GM23248 (cell line): Measurements from ENCODE around the gene CISH. TPM values are rescaled to one million over a fixed set of nuclear protein-coding genes. Genes with fewer than 3 reads are reported as not detected.

ENCODE experiments used
- DNase-seq: peaks from one replicate; pipeline ENCODE4 v3.0.0-alpha.2; 2015
- H2AFZ ChIP-seq: fragments of 200-600 bp; sonication (generic); 2 replicates; pipeline ENCODE4 v1.6.1; 2016; ENCODE audit warnings: antibody characterized with exemption
- H3F3A ChIP-seq: fragments of 200-600 bp; sonication (generic); 2 replicates; pipeline ENCODE4 v1.6.1; 2016; ENCODE audit warnings: mild to moderate bottlenecking, antibody characterized with exemption, mixed run types; ENCODE audit not compliant: insufficient read depth
- H3K27ac ChIP-seq: fragments of 200-600 bp; sonication (generic); 2 replicates; pipeline ENCODE4 v1.5.1; 2016; ENCODE audit warnings: mild to moderate bottlenecking
- H3K27me3 ChIP-seq: fragments of 200-600 bp; sonication (generic); replicated peaks from 2 replicates; pipeline ENCODE4 v1.6.1; 2016; ENCODE audit warnings: mild to moderate bottlenecking; ENCODE audit not compliant: insufficient read depth
- H3K36me3 ChIP-seq: fragments of 200-600 bp; sonication (generic); 2 replicates; pipeline ENCODE4 v1.6.1; 2016; ENCODE audit warnings: low read depth, mild to moderate bottlenecking
- H3K4me1 ChIP-seq: fragments of 200-600 bp; sonication (generic); 2 replicates; pipeline ENCODE4 v1.6.1; 2016; ENCODE audit warnings: mild to moderate bottlenecking; ENCODE audit not compliant: insufficient read depth
- H3K4me2 ChIP-seq: fragments of 200-600 bp; sonication (generic); one replicate; pipeline ENCODE4 v1.6.1; 2016; ENCODE audit warnings: mild to moderate bottlenecking; ENCODE audit not compliant: unreplicated experiment
- H3K4me3 ChIP-seq: fragments of 200-600 bp; sonication (generic); 2 replicates; pipeline ENCODE4 v1.5.1; 2016; ENCODE audit warnings: mild to moderate bottlenecking
- H3K79me2 ChIP-seq: fragments of 200-600 bp; sonication (generic); 2 replicates; pipeline ENCODE4 v1.6.1; 2016; ENCODE audit warnings: mild to moderate bottlenecking; ENCODE audit not compliant: insufficient read depth
- H3K9ac ChIP-seq: fragments of 200-600 bp; sonication (generic); 2 replicates; pipeline ENCODE4 v1.6.1; 2016; ENCODE audit warnings: mild to moderate bottlenecking
- H3K9me2 ChIP-seq: fragments of 200-600 bp; sonication (generic); 2 replicates; pipeline ENCODE4 v1.6.1; 2016; ENCODE audit warnings: mixed run types, mild to moderate bottlenecking, moderate library complexity; ENCODE audit not compliant: insufficient read depth
- H3K9me3 ChIP-seq: fragments of 200-600 bp; sonication (generic); one replicate; pipeline ENCODE4 v1.6.1; 2017; ENCODE audit warnings: low read depth
- H4K20me1 ChIP-seq: fragments of 200-600 bp; sonication (generic); 2 replicates; pipeline ENCODE4 v1.6.0; 2016; ENCODE audit not compliant: insufficient read depth
- EZH2 ChIP-seq: fragments of 200-600 bp; sonication (generic); IDR thresholded peaks from 2 replicates; pipeline ENCODE4 v1.6.1; 2018; ENCODE audit warnings: antibody characterized with exemption, mild to moderate bottlenecking; ENCODE audit not compliant: insufficient read depth, poor library complexity, severe bottlenecking
- EZH2phosphoT487 ChIP-seq: fragments of 200-600 bp; sonication (generic); IDR thresholded peaks from 2 replicates; pipeline ENCODE4 v1.6.1; 2018; ENCODE audit warnings: antibody characterized with exemption, moderate library complexity, mild to moderate bottlenecking, low read depth; ENCODE audit not compliant: insufficient read depth
- WGBS, 2 experiments: methylation state at CpG; one replicate each; pipeline ENCODE4 v1.1.6; 2015 to 2017; ENCODE audit warnings: low lambda C conversion rate in 2 of 2, low coverage in 1 of 2; ENCODE audit errors: missing lambda C conversion rate in 2 of 2; 5-methylcytosine and 5-hydroxymethylcytosine counted together
- in situ Hi-C: fragments of 300-500 bp; cut with MboI; formaldehyde crosslinking; loops from 2 replicates; pipeline ENCODE4 v1.15.0; 2020
- polyA plus RNA-seq: library from polyadenylated mRNA; unstranded; fragments of >200 nt; fragmentation: Nextera tagmentation; extraction: Ambion mirVana; gene quantifications from 2 replicates; pipeline ENCODE4 v1.2.1, GENCODE V29; 2016
- total RNA-seq: library from RNA; depleted of rRNA; stranded (reverse); fragments of >200 nt; shearing (Covaris generic); gene quantifications from 2 replicates; pipeline ENCODE4 v1.2.3, GENCODE V29; 2014

The CISH gene
- total and polyA plus RNA-seq, 2 experiments from 2014 or later = 1.1 to 1.6 TPM

DNA sequence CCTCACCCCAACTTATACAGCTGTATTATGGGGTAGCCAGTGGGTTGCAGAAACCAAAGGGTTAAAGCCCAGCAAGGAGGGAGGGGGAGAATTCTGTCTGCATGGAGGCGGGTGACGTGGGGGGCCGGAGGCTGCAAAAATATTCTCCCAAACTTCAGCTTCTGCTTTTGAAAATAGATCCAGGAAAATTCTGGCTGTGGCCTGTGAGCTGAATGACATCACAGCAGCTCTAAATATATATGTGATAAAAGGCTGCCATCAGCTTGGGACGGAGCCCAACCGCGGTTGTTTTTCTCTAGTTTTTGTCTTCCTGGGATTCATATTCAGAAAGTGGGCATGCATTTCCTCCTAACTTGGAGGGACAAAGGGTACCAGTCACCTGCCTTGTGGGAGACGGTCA is 33.0 kb upstream of the CISH start:
- Histone ChIP-seq H3K79me2 (0 out of 2 replicates have a peak, but pooled peaks cover 8% of the 10 kb centered on the region), H3K9me3 (no peaks in the 10 kb centered on the region), H3K36me3 (no peaks in the 10 kb centered on the region; the same call in 1 of the 2 replicates), H3K9ac (no peak overlapping the region), H3K27ac (no peak overlapping the region), H3K4me1 (peaks cover 7% of the 10 kb centered on the region), H3K4me2 (no peak overlapping the region), H3K9me2 (no peaks in the 10 kb centered on the region), H4K20me1 (no peaks in the 10 kb centered on the region), H3K27me3 (no peaks in the 10 kb centered on the region), H2AFZ (no peak overlapping the region), H3F3A (no peaks in the 10 kb centered on the region), H3K4me3 (no peak overlapping the region)
- TF ChIP-seq EZH2 = no peak
- no peak for TF ChIP-seq EZH2phosphoT487
- DNase-seq = no peak
- in situ Hi-C loops = no loop called here
- 79 to 80% methylated on average over 5 to 7 of the region's 7 CpGs for WGBS, 2 experiments

DNA sequence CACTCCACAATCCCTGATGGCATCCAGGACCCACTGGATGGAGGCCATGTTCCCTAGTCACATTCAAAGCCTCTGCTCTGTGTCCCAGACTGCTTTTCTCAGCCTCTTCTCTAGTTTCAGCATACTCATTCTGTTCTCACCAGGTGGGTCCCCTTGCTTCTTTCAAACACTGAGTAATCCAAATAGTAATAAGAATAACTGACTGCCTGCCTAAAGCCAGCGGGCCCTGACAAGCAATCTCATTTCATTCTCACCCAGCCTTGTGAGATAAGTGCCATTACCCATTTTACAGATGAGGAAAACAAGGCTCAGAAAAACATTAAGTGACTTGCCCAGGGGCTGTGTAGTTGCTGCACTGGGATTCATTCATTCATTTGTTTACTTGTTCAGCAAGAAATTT is 30.8 kb upstream of the CISH start:
- Histone ChIP-seq H3K4me3 (no peak overlapping the region), H3K9me3 (no peaks in the 10 kb centered on the region), H3K36me3 (no peaks in the 10 kb centered on the region; the same call in 1 of the 2 replicates), H3K27ac (no peak overlapping the region), H3K79me2 (peaks cover 19% of the 10 kb centered on the region), H3F3A (peaks cover 7% of the 10 kb centered on the region; the same call in 1 of the 2 replicates), H3K27me3 (no peaks in the 10 kb centered on the region), H3K9ac (no peak overlapping the region), H3K4me1 (peaks cover 23% of the 10 kb centered on the region), H4K20me1 (no peaks in the 10 kb centered on the region), H3K9me2 (no peaks in the 10 kb centered on the region), H2AFZ (no peak overlapping the region), H3K4me2 (no peak overlapping the region)
- 95 to 100% methylated on average over 1 of the region's 1 CpG for WGBS, 2 experiments
- no peak for TF ChIP-seq EZH2
- TF ChIP-seq EZH2phosphoT487 = no peak
- in situ Hi-C loops = no loop called here
- no peak for DNase-seq

DNA sequence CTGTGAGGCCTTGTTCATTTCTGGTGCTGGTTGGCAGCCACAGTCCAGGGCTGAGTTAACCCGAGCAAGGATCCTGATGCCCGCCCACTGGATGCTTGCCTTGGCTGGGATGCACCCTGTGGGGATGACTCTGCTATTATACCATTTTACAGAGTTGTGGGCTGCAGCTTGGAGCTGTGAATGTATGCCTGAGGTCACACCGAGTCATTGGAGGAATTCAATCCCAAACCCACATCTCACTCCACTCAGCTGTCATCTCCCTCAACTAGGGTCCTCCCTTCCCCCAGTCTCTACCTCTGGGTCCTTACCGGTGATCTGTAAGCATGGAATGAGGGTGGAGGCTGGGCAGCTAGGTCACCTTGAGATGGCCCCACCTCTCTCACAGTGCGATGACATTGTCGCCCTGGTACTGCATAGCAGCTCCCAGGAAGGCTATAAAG is 27.5 kb upstream of the CISH start:
- Histone ChIP-seq H3K36me3 (no peaks in the 10 kb centered on the region; the same call in 1 of the 2 replicates), H3K79me2 (peaks cover 43% of the 10 kb centered on the region), H3K9ac (peak overlapping the region; percentile 69)

DNA sequence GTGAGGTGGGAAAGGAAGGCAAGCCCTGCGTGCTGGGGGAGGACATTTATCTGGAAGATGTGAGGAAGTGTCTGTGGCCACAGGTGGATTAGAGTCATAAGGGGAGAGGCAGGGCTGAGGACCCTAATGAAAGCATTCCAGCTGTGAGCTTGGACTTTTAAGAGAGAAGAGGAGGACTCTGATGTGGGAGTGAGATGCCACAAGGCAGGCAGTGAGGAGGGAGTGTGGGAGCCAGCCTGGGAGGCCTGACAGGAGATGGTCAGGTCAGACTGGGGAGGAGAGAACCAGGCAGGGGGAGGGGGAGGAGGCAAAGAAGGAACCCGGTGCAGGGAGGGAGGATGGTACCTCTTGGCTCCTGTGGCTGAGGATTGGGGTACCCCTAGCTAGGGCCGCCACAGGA is 26.4 kb upstream of the CISH start:
- in situ Hi-C loops = no loop called here
- Histone ChIP-seq H3K36me3 (no peaks in the 10 kb centered on the region; the same call in 1 of the 2 replicates), H2AFZ (no peak overlapping the region), H3K9me2 (no peaks in the 10 kb centered on the region), H4K20me1 (no peaks in the 10 kb centered on the region), H3F3A (peaks cover 7% of the 10 kb centered on the region; the same call in 1 of the 2 replicates), H3K4me2 (no peak overlapping the region), H3K4me1 (peaks cover 25% of the 10 kb centered on the region), H3K4me3 (no peak overlapping the region), H3K9me3 (no peaks in the 10 kb centered on the region), H3K9ac (peak overlapping the region; percentile 69; the same call in 1 of the 2 replicates), H3K27ac (peak overlapping the region; percentile 84; the same call in 1 of the 2 replicates), H3K79me2 (peaks cover 51% of the 10 kb centered on the region), H3K27me3 (no peaks in the 10 kb centered on the region)
- no peak for DNase-seq
- 75 to 83% methylated on average over 2 to 3 of the region's 3 CpGs for WGBS, 2 experiments
- no peak for TF ChIP-seq EZH2
- TF ChIP-seq EZH2phosphoT487 = no peak

More for the DNA sequence above, 27.5 kb upstream of the CISH start:
- no peak overlapping the region for H2AFZ ChIP-seq
- DNase-seq = peak; percentile 95
- TF ChIP-seq EZH2phosphoT487 = no peak
- no peak for TF ChIP-seq EZH2
- in situ Hi-C loops = no loop called here
- H3K9me3 ChIP-seq = no peaks in the 10 kb centered on the region
- peak overlapping the region; percentile 84 for H3K27ac ChIP-seq
- WGBS, 2 experiments = 32 to 34% methylated on average over 6 of the region's 6 CpGs
- no peak overlapping the region for H3K4me3 ChIP-seq
- H3K9me2 ChIP-seq = no peaks in the 10 kb centered on the region
- peak overlapping the region; percentile 57 for H3K4me2 ChIP-seq
- peaks cover 7% of the 10 kb centered on the region; the same call in 1 of the 2 replicates for H3F3A ChIP-seq
- H3K4me1 ChIP-seq = peaks cover 23% of the 10 kb centered on the region
- H3K27me3 ChIP-seq = no peaks in the 10 kb centered on the region
- no peaks in the 10 kb centered on the region for H4K20me1 ChIP-seq
